Stimulated activated naive CD8-positive, alpha-beta T cell treated with anti-CD3 and anti-CD28 coated beads, Interleukin-15, amount 100 ng/mL, for 72 hours (primary cell): ENCODE results near the gene RLN1.
"Not testable (repeated sequence)": the region's sequence is repeated elsewhere in the genome, so short reads cannot be mapped to it uniquely, and the experiment has no call there.

Source experiments
- ATAC-seq: fragments of 150-1000 bp; cut with Tn5 transposase; 2 replicates; pipeline ENCODE4 v1.10.0; 2021; ENCODE audit warnings: mild to moderate bottlenecking, moderate library complexity
- DNase-seq, 2 donors: peaks; one replicate each; pipeline ENCODE4 v3.0.0; 2021 to 2022
- H3K27ac Mint-ChIP-seq, 2 donors: one replicate each; pipeline ENCODE4 v1.8.0; 2022; ENCODE audit warnings: mild to moderate bottlenecking in 2 of 2, mixed read lengths in 2 of 2, moderate library complexity in 2 of 2
- H3K27me3 Mint-ChIP-seq: one replicate; pipeline ENCODE4 v1.8.0; 2022; ENCODE audit warnings: mixed read lengths
- H3K4me1 Mint-ChIP-seq: one replicate; pipeline ENCODE4 v1.8.0; 2022; ENCODE audit warnings: mild to moderate bottlenecking, mixed read lengths
- H3K4me3 Mint-ChIP-seq, 2 donors: one replicate each; pipeline ENCODE4 v1.8.0; 2022; ENCODE audit warnings: mild to moderate bottlenecking in 2 of 2, mixed read lengths in 2 of 2, moderate library complexity in 1 of 2
- H3K9me3 Mint-ChIP-seq, 2 donors: one replicate each; pipeline ENCODE4 v1.8.0; 2022; ENCODE audit warnings: mixed read lengths in 2 of 2

RLN1 gene, protein sequence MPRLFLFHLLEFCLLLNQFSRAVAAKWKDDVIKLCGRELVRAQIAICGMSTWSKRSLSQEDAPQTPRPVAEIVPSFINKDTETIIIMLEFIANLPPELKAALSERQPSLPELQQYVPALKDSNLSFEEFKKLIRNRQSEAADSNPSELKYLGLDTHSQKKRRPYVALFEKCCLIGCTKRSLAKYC

DNA sequence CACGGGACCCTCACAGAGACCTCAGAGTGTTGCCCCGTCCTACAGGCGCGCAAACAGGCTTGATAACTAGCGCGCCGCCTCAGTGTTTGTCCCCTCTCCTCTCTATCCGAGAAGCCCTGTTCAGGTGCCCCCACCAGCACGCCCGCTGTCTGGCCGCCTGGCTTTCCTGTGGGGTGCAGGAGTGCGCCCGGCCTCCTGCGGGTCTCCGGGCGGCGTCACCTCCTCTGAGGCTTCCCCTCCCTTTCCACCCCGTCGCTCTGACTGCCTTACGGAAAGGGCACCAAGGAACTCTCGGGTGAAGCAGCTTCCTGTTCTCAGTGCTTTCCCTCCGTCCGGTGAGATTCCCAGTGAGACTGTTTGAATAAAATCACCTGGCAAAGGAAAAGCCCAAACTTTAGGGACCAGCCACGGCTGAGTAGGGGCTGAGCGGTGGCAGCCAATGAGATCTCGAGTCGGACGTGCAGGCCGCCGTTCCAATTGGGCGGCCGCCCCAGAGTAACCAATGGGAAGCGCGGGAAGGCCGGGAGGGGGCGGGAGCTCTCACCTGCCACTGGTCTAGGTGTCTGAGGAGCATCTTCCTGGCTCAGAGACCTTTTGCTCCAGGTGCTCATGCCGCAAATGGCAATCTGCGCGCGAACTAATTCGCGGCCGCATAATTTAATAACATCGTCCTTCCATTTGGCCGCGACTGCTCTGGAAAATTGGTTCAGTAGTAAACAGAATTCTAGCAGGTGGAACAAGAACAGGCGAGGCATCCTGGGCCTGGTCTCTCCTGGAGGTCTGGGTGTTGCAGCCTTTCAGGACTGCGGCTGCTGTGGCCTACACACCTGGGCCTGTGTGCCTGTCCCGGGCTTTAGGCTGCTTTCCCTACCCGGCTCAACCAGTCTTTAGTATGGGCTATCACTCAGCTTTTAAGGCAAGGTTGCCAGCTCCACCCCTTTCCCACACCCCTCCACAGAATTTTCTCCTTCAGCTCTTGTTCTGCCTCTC, at the start of gene RLN1:
Gene RLN1 (minus strand): TSS at position 885 of the 990 bp plus-strand sequence. CDS start 130 bp downstream, at position 755.
- H3K4me1 Mint-ChIP-seq = peaks cover 20% of the 10 kb centered on the region
- ATAC-seq (peak; percentile 99), DNase-seq (peak; percentile 35 to 43)
- H3K9me3 Mint-ChIP-seq, H3K27me3 Mint-ChIP-seq: not testable (repeated sequence)
- H3K4me3 Mint-ChIP-seq = peak within 1 kb of the TSS; percentile 72 to 74
- peak within 1 kb of the TSS; percentile 76 for H3K27ac Mint-ChIP-seq

DNA sequence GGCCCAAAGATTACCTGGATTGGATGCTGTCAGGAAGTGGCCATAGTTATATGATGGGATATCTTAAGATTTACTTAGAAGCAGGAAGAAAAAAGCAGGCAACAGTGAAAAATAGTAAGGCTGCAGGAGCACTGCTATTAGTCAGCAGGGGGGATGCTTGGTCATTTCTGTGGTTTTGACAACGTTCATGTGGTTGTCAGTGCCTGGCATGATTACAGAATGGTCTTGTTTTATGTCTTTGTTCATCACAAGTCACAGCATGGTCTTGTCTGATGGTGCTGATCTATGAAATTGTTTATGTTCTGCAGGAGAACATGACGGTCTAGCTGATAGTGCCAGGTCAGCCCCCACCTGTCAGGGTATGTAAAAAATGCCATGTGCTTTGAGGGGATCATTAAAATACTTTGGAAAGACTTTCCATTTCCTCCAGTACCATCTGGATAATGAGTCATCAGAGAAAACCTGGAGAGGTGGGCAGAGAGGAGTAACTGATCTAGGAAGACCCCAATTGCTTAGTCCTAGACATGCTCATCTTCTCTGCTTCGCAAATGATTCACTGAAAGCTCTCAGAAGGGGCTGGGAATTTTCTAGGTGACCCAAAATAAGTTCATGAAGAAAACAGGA, 49.5 kb upstream of the RLN1 start:
- ATAC-seq (peak; percentile 98), DNase-seq (peak; percentile 20 to 72)
- no peaks in the 10 kb centered on the region for H3K9me3 Mint-ChIP-seq
- no peaks in the 10 kb centered on the region for H3K27me3 Mint-ChIP-seq
- peaks cover 26% of the 10 kb centered on the region for H3K4me1 Mint-ChIP-seq
- H3K4me3 Mint-ChIP-seq = peak overlapping the region in 1 of 2 donors; percentile 41
- peak overlapping the region in 1 of 2 donors; percentile 59 for H3K27ac Mint-ChIP-seq

DNA sequence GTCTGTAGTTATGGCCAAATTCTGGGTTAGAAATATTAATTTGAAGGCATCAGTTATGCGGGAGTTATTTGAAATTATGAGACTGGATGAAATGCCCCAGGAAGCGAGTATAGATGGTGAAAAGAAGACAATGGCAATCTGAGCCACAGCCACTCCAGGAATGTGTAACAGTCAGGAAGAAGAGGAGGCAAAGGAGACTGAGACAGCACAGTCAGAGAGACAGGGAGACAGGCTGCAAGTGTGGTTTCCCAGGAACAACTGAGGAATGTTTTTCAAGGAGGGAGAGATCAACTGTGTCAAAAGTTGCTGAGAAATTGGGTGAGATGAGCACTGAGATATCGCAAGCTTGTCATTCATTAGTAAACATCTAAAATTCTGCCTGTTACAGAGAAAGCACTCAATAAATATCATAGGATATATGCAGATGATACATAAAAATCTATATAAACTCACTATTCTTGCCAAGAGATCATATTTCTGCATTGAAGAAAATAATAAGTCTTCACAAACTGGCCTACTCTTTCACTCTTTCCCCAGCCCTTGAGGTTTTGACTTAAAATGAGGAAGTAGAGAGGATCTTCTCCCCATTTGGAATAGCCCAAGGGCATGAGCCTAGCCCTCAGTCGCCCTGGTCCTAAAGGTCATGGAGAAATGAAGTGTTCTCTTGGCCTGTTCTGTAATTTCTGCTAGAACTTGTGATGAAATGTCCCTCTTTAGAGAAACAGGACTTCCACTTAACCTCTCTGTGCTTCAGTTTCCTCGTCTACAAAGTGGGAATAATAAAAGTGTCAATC, 48.5 kb upstream of the RLN1 start:
- H3K4me1 Mint-ChIP-seq = peaks cover 21% of the 10 kb centered on the region
- DNase-seq = no peak
- no peaks in the 10 kb centered on the region for H3K27me3 Mint-ChIP-seq
- no peaks in the 10 kb centered on the region for H3K9me3 Mint-ChIP-seq
- H3K27ac Mint-ChIP-seq = no peak overlapping the region
- ATAC-seq = no peak
- no peak overlapping the region for H3K4me3 Mint-ChIP-seq

DNA sequence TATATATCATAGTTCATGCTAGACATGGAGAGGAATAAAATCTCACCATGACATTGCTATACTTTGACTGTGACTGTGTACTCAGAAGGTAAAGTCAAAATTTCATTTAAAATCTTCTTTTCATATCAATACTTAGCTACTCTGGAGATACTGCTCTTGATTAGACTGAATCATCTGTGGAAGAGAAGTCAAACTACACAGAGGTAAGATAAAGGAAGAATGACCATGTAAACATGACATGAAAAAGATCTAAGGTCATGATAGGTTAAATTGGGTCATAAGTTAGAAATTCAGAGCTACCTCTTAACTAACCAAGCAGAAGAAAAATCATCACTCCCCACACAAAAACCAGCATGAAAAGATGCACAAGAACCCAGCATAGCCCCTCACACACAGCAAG, 44.8 kb upstream of the RLN1 start:
- H3K4me1 Mint-ChIP-seq = peaks cover 16% of the 10 kb centered on the region
- peak overlapping the region in 1 of 2 donors; percentile 20 for H3K27ac Mint-ChIP-seq
- ATAC-seq (no peak), DNase-seq (no peak)
- no peaks in the 10 kb centered on the region for H3K27me3 Mint-ChIP-seq
- H3K4me3 Mint-ChIP-seq = no peak overlapping the region
- H3K9me3 Mint-ChIP-seq = no peaks in the 10 kb centered on the region

DNA sequence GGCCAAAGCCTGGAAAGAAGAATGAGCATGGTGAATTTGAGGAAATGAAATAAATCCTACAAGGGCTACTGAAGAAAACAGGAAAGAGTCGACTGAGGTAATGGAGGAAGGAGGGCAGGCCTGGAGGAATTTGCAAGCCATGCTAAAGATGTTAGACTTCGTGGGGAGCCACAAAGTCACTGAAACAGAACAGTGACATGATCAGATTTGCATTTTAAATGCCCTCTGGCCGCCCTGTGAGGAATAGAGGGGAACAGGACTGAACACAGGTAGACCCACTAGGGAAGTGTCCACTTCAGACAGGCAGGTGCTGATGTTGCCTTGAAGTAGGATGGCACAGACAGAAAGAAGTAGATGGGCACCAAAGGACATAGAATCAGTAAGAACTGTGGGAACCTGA, 42.8 kb upstream of the RLN1 start:
- Mint-ChIP-seq H3K27me3 (no peaks in the 10 kb centered on the region), H3K4me3 (no peak overlapping the region), H3K9me3 (no peaks in the 10 kb centered on the region), H3K27ac (no peak overlapping the region), H3K4me1 (peaks cover 7% of the 10 kb centered on the region)
- no peak for ATAC-seq
- no peak for DNase-seq

DNA sequence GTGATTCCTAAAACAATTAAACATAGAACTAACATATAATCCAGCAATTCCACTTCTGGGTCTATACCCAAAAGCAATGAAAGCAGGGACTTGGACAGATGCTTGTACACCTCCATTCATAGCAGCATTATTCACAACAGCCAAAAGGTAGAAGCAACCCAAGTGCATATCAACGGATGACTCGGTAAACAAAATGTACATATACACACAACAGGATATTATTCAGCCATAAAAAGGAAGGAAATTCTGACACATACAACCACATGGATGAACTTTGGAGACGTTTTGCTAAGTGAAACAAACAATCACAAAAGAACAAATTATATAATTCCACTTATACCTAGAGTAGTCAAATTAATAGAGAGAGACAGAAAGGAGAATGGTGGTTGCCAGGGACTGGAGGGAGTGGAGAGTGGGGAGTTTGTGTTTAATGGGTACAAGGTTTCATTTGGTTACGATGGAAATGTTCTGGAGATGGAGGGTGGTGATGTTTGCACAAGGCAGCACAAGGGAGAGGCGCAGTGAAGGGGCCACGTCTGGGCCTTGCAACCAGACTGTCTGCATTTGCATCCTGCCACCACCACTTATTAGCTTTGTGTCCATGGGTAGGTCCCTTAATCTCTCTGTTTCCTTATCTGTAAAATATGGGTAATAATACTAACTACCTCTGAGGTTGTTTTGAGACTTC, 36.3 kb upstream of the RLN1 start:
- Mint-ChIP-seq H3K27ac (peak overlapping the region in 1 of 2 donors; percentile 71), H3K4me3 (no peak overlapping the region), H3K27me3 (no peaks in the 10 kb centered on the region), H3K4me1 (peaks cover 29% of the 10 kb centered on the region), H3K9me3 (peaks cover 0 to 6% of the 10 kb centered on the region in 2 donors)
- DNase-seq (no peak), ATAC-seq (peak; percentile 69)

DNA sequence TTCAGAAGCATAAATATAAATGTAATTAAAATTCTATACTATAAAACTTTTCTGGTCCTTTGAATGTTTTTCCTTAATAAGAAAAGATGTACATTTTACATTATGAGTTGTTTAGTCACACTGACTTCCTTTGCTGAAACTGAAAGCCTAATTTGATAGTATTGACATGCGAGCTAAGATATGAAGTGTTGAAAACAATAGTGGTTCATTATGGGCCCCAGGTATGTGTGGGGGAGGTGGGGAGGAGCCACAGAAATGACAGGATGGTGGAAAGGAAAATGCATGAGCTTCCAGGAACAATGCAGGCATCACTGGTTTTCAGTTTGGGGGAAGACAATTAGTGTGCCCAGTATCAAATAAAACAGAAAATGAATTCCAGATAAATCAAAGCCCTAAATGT, 35.4 kb upstream of the RLN1 start:
- Mint-ChIP-seq H3K4me3 (peak overlapping the region; percentile 46 to 67), H3K27me3 (no peaks in the 10 kb centered on the region), H3K4me1 (peaks cover 29% of the 10 kb centered on the region), H3K9me3 (peaks cover 0 to 6% of the 10 kb centered on the region in 2 donors), H3K27ac (peak overlapping the region in 1 of 2 donors; percentile 49)
- peak in 1 of 2 donors; percentile 34 for DNase-seq
- ATAC-seq = peak; percentile 93

DNA sequence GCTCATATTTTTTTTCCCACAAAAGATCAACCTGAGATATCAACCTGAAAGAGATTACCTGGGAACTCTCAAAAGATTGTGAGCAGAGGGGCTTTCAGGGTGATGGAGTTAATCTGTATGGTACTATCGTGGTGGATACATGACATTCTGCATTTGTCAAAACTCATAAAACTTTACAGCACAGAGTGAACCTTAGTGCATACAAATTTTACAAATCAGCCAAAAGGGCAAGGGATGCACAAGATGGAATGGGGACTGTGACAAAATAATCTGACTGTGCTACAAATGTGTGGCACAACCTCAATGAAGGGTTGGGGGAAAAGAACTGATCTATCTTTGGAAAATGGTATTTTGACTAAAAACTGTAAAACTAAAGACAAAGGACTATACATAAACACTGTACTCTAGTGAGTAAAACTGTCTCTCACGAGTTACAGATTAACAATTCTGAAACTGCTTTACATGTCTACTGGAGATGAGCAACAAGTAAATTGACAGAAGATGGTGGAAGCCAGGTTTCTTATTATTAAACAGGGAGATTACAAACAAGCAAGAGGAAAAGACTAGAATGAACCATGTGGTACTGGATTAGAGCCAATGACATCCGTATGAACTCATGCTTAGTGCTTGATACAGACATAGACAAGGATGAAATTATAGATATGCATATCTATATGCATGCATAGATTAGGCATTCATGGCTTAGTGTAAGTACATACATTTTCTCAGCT, 24.8 kb upstream of the RLN1 start:
- Mint-ChIP-seq H3K9me3 (peaks cover 5 to 7% of the 10 kb centered on the region in 2 donors), H3K4me3 (peak overlapping the region in 1 of 2 donors; percentile 32), H3K27ac (no peak overlapping the region), H3K27me3 (no peaks in the 10 kb centered on the region), H3K4me1 (peaks cover 8% of the 10 kb centered on the region)
- DNase-seq = no peak
- ATAC-seq = peak; percentile 81

DNA sequence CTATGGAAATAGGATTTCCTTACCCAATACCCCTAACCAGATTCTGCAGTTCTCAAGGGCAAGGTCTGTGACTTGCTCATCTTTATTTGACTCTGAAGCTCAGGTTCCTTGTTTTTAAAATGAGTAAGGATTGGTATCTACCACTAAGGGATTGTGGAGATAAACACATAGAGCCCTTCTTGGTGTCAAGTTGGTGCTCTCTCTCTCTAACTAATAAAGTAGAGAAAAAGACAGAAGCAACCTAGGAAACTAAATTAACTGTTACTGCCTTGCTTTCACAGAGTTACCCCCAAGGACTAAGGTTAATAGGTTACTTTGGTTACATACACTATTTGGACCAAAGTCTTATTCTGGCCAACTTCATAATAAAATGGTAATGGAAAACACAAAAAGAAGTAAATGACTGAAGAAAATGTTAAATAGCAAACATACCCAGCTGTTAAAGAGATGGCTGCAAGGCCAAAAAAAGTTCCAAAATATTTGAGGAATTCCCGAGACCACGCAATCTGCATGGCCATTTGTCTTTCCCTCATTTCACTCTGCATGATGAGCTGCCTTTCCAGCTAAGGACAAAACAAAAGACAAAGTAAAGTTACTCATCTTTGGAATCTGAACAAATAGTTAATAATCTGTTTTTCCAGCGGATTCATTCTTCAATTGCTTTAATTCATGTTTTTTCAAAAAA, 21.8 kb upstream of the RLN1 start:
- no peaks in the 10 kb centered on the region for H3K9me3 Mint-ChIP-seq
- H3K27ac Mint-ChIP-seq = no peak overlapping the region
- DNase-seq = no peak

DNA sequence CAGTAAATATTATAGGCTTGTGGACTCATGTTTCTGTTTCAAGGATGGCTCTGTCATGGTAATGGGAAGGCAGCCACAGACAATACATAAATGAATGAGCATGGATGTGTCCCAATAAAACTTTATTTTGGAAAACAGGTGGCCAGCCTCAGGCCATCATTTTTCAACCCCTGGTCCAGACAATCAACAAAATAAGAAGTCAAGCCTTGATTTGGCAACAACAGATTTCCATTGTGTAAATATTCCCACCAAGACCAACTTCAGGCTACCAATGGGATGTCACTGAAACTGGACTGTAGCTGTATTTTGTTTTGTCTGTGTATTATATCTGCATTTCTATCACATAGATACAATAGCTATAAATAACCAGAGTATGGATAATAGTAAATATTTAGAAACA, 20.7 kb upstream of the RLN1 start:
- H3K27ac Mint-ChIP-seq = no peak overlapping the region
- no peaks in the 10 kb centered on the region for H3K9me3 Mint-ChIP-seq
- no peak for DNase-seq
- no peak overlapping the region for H3K4me3 Mint-ChIP-seq
- H3K4me1 Mint-ChIP-seq = peaks cover 8% of the 10 kb centered on the region
- no peaks in the 10 kb centered on the region for H3K27me3 Mint-ChIP-seq
- ATAC-seq = no peak

More for the DNA sequence above, 21.8 kb upstream of the RLN1 start:
- Mint-ChIP-seq H3K4me3 (no peak overlapping the region), H3K4me1 (peaks cover 8% of the 10 kb centered on the region), H3K27me3 (no peaks in the 10 kb centered on the region)
- no peak for ATAC-seq

DNA sequence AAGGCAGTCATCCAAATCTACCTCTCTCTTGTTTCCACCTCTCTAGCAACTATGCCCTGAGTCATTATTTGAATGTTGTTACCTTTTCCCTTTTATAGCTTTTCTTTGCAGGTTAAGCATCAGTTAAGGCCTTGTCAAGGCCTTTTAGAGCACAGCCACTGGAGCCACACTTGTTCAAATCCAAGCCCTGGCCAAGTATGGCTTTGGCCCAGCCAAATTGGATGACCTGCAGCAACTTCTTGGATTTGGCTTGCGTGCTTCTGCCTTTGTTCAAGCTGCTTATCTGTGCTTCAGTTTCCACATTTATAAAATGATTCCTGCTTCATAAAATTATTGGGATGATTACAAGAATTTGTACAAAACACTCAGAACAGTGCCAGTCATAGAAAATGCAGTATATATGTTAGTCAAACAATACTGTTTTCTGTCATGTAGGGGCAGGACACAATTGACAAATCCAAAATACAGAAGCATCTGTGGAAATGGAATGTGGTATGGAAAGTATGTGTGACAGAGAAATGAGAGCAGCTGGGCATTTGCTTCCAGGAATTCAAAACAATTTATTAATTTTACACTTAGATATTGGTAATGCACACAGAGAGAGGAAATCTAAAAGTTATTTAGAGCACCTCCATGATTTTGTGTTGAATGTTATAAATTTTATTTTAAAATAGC, 17.9 kb upstream of the RLN1 start:
- no peak for DNase-seq
- Mint-ChIP-seq H3K27ac (no peak overlapping the region), H3K27me3 (no peaks in the 10 kb centered on the region), H3K4me1 (peaks cover 12% of the 10 kb centered on the region), H3K9me3 (no peaks in the 10 kb centered on the region), H3K4me3 (no peak overlapping the region)
- ATAC-seq = no peak

DNA sequence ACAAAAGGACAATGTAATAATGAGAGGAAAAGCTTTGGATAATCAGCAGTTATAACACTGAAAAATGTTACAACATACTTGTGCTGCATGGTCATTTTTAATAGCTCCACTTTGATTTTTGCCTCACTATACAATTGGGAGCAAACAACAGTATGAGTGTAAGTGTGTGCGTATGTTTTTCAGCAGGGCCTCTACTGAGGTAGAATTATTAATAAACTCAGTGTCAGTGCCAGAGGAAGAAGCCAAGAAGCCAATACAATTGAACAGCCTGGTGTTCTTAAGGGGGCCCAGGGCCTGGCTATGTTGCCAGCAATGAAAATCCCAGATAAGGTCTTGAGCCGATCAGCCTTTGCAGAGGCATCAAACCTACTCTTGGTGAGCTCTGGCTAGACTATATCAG, 16.1 kb upstream of the RLN1 start:
- no peak for DNase-seq
- no peak for ATAC-seq
- Mint-ChIP-seq H3K9me3 (peaks cover 0 to 4% of the 10 kb centered on the region in 2 donors), H3K4me1 (peaks cover 28% of the 10 kb centered on the region), H3K4me3 (no peak overlapping the region), H3K27me3 (no peaks in the 10 kb centered on the region), H3K27ac (no peak overlapping the region)

DNA sequence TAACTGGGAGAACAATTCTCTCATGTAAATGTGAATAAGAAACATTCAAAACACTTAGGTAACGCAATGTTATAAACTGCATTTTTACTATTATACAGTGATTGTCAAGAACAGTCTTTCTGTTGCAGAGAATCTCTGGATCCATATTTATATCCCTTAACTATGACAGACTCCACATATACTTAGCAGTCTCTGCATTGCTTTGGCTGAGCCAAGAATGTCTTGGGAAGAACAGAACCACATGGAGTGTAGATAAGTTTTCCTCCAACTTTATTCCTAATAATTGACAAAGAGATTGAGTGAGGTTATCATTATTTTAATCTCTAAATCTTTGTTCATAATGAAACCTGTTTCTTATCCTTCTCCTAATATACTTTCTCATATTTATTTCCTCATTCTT, 15.6 kb upstream of the RLN1 start:
- no peak for ATAC-seq
- no peak for DNase-seq
- H3K4me3 Mint-ChIP-seq = no peak overlapping the region
- peaks cover 2 to 6% of the 10 kb centered on the region in 2 donors for H3K9me3 Mint-ChIP-seq
- no peak overlapping the region for H3K27ac Mint-ChIP-seq
- peaks cover 32% of the 10 kb centered on the region for H3K4me1 Mint-ChIP-seq
- no peaks in the 10 kb centered on the region for H3K27me3 Mint-ChIP-seq
